ENCODE data around the gene APOB.

- TF ChIP-seq, protein P1, sequence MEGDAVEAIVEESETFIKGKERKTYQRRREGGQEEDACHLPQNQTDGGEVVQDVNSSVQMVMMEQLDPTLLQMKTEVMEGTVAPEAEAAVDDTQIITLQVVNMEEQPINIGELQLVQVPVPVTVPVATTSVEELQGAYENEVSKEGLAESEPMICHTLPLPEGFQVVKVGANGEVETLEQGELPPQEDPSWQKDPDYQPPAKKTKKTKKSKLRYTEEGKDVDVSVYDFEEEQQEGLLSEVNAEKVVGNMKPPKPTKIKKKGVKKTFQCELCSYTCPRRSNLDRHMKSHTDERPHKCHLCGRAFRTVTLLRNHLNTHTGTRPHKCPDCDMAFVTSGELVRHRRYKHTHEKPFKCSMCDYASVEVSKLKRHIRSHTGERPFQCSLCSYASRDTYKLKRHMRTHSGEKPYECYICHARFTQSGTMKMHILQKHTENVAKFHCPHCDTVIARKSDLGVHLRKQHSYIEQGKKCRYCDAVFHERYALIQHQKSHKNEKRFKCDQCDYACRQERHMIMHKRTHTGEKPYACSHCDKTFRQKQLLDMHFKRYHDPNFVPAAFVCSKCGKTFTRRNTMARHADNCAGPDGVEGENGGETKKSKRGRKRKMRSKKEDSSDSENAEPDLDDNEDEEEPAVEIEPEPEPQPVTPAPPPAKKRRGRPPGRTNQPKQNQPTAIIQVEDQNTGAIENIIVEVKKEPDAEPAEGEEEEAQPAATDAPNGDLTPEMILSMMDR (IDR thresholded peaks at IDR 0.05) = no peak
- no peak for TF ChIP-seq POLR2A (IDR thresholded peaks at IDR 0.05)
Observed at GRCh38 chr2:21050164-21050563, 6.3 kb upstream of the APOB start.

Measured in esophagus squamous epithelium (tissue), 4 donors.